BJ (cell line): Measurements from ENCODE around the gene QRFP. TPM values are rescaled to one million over a fixed set of nuclear protein-coding genes. Genes with fewer than 3 reads are reported as not detected.

ENCODE experiments used
- CTCF ChIA-PET: fragments of 350-600 bp; formaldehyde crosslinking; extraction: SDS; loops from one replicate; lab custom pipeline; 2021; ENCODE audit warnings: antibody characterized with exemption, inconsistent platforms; lab: Yijun Ruan, JAX
- POLR2A ChIA-PET: fragments of 300-600 bp; sonication (Branson Sonifier 250); formaldehyde crosslinking; extraction: SDS; loops from one replicate; lab custom pipeline; 2021; ENCODE audit warnings: antibody characterized with exemption; lab: Charles Lee
- DNase-seq: peaks from one replicate; pipeline ENCODE4 v3.0.0-alpha.2; 2011; ENCODE audit warnings: low read depth
- H3K27me3 ChIP-seq: 2 replicates; pipeline ENCODE4 v1.6.0; 2011; ENCODE audit warnings: low read length; ENCODE audit not compliant: control insufficient read depth, insufficient read depth
- H3K36me3 ChIP-seq: 2 replicates; pipeline ENCODE4 v1.5.1; 2011; ENCODE audit warnings: low read length; ENCODE audit not compliant: control insufficient read depth, insufficient read depth
- H3K4me3 ChIP-seq: 2 replicates; pipeline ENCODE4 v1.5.1; 2011; ENCODE audit warnings: low read depth, mild to moderate bottlenecking, control low read depth, low read length
- polyA plus RNA-seq: library from polyadenylated mRNA; depleted of rRNA; stranded (reverse); fragments of >200 nt; gene quantifications from 2 replicates; pipeline ENCODE4 v1.2.3, GENCODE V29; 2011; rRNA removed
- TF ChIP-seq, protein P1 (sequence below): IDR thresholded peaks from 2 replicates; pipeline ENCODE4 v1.5.1; 2011; ENCODE audit warnings: low read depth, mild to moderate bottlenecking, control low read depth, inconsistent platforms, low read length, moderate library complexity; ENCODE audit not compliant: insufficient read depth

The QRFP gene
- polyA plus RNA-seq, 1 experiment, result not detected

DNA sequence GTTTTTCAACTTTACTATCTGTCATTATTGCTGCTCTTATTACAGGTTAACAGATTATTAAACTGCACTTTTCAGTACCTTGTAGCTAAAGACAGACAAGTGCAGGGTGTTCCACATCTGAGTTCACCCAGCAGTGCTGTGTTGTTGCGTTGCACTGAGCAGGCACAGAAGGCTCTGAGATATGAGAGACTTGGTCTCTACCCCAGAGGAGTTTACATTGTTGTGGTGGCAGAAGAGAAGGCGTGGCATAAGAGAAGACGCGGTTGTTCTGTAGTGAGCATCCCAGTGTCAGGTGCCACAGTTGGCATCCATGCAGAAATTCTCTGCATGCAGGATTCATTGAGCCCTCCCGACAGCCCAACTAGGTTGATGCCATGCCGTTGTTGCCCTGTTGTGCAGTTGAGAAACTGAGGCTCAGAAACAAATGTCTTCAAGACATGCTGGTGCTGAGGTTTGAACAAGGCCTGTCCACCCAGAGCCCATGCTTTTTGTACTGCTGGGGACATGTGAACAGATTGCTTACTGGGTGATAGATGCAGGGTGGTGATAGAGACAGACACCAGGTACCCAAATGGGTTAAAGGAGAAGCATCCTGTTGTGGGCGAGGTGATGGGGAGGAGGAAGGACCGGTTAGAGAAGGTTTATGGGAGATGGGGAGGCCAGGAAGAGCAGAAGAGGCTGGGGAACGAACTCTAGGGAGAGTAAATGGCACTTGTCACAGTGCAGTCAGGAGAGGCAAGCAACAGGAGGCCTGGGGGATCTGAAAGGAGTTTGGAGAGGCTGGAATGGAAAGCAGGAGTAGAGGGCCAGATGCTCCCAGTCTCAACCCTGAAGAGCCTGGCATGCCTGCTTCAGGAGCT, 53.3 kb downstream of the QRFP start:
- no peak overlapping the region for H3K4me3 ChIP-seq
- TF ChIP-seq, protein P1, sequence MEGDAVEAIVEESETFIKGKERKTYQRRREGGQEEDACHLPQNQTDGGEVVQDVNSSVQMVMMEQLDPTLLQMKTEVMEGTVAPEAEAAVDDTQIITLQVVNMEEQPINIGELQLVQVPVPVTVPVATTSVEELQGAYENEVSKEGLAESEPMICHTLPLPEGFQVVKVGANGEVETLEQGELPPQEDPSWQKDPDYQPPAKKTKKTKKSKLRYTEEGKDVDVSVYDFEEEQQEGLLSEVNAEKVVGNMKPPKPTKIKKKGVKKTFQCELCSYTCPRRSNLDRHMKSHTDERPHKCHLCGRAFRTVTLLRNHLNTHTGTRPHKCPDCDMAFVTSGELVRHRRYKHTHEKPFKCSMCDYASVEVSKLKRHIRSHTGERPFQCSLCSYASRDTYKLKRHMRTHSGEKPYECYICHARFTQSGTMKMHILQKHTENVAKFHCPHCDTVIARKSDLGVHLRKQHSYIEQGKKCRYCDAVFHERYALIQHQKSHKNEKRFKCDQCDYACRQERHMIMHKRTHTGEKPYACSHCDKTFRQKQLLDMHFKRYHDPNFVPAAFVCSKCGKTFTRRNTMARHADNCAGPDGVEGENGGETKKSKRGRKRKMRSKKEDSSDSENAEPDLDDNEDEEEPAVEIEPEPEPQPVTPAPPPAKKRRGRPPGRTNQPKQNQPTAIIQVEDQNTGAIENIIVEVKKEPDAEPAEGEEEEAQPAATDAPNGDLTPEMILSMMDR, result no peak
- no peaks in the 10 kb centered on the region for H3K36me3 ChIP-seq
- DNase-seq, result no peak
- no peaks in the 10 kb centered on the region for H3K27me3 ChIP-seq
- CTCF ChIA-PET, result interaction anchor here (1.3 kb wide), 1 partner anchor 69 kb away, joined by 3 read pairs; no protein-coding TSS in a partner anchor
- POLR2A ChIA-PET, result no interaction called here

Other genes starting within 250 kb of the QRFP start
- not detected in 2 replicates for gene PRDM12, start 232.2 kb downstream of the QRFP start, polyA plus RNA-seq
- gene EXOSC2, start 203.0 kb downstream of the QRFP start, polyA plus RNA-seq, result 19.8 and 20.3 TPM in 2 replicates
- 26.1 and 30.4 TPM in 2 replicates for gene ABL1, start 61.6 kb downstream of the QRFP start, polyA plus RNA-seq
- gene FIBCD1, start 42.4 kb upstream of the QRFP start, polyA plus RNA-seq, result 1.2 and 1.4 TPM in 2 replicates
- gene LAMC3, start 112.4 kb upstream of the QRFP start, polyA plus RNA-seq, result 0.01 TPM in 1 of 2 replicates, not detected in the other
- gene AIF1L, start 199.7 kb upstream of the QRFP start, polyA plus RNA-seq, result 0.05 TPM in 1 of 2 replicates, not detected in the other
- gene NUP214, start 228.8 kb upstream of the QRFP start, polyA plus RNA-seq, result 6.3 and 7.6 TPM in 2 replicates